ENCODE results near the gene GAL3ST1. TPM values are rescaled to one million over a fixed set of nuclear protein-coding genes. Genes with fewer than 3 reads are reported as not detected.
"Not testable (repeated sequence)": the region's sequence is repeated elsewhere in the genome, so short reads cannot be mapped to it uniquely, and the experiment has no call there.

Gene GAL3ST1
- polyA plus RNA-seq, 3 donors = 28.5 to 44.6 (median 36.9) TPM

DNA sequence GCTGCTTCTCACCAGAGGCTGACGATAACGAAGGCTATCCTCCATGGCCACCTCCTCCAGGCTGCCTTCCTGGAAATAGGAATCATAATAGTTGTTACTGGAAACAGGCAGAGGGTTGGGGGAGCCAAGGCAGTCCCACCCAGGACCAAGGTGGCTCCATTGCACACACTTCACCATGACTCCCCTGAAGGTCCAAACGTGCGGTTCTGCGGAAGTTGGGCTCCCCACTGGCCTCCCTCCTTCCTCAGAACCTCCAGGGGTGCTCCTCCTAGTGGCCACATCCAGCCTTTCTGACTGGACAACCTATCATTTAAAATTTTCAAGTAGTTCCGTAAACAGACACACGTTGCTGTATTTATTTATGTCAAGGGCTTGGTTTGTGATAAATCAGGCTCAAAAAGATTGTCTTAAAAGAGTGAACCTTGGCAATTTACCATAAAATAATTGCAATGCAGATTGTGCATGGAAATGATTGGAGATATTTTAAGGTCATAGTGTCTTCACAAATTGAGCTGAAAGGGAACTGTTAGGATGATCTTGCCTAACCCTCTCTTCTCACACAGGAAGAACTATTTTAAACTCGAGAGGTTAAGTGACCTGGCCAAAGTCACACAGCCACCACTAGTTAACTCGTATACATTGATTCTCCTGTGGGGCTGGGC lies 31.1 kb upstream of the GAL3ST1 start:
- DNase-seq = no peak

DNA sequence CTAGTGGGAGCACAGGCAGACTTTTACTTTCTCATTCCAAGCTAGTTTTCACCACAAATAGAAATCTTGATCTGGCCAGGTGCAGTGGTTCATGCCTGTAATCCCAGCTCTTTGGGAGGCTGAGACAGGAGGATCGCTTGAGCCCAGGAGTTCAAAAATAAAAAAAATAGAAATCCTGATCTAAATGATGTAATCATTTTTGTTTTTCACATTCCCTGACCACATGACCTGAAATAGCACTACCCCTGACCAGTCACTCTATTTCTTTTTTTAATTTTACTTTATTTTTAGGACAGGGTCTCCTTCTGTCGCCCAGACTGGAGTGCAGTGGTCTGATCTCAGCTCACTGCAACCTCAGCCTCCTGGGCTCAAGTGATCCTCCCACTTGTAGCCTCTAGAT lies 30.3 kb upstream of the GAL3ST1 start:
- no peak for DNase-seq

DNA sequence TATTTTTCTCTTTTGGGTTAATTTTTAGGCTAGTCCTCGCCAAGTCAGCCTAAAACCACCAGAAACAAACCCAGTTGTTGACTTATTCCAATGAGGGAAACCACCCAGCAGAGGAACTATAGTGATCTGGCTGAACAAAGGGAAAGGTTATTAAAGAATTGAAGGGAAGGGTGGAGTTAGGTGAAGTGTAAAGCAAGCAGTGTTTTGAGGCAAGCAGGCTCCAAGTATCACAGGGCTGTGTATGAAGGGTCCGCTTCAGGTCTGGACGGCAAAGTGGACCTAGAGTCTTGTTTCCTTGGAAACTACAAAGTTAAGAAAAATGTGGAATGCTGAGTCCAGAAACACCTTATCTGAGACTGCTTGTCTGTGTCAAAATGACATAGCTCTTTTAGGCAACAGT lies 29.3 kb upstream of the GAL3ST1 start:
- no peak for DNase-seq

DNA sequence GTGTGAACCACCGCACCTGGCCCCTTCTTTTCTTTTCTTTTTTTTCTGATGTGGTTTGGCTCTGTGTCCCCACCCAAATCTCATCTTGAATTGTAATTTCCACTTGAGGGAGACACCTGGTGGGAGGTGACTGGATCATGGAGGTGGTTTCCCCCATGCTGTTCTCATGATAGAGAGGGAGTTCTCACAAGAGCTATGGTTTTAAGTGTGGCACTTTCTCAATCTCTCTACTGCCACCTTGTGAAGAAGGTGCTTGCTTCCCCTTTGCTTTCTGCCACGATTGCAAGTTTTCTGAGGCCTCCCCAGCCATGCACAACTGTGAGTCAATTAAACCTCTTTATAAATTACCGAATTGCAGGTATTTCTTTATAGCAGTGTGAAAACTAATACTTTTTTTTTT lies 27.6 kb upstream of the GAL3ST1 start:
- DNase-seq = peak; percentile 26

DNA sequence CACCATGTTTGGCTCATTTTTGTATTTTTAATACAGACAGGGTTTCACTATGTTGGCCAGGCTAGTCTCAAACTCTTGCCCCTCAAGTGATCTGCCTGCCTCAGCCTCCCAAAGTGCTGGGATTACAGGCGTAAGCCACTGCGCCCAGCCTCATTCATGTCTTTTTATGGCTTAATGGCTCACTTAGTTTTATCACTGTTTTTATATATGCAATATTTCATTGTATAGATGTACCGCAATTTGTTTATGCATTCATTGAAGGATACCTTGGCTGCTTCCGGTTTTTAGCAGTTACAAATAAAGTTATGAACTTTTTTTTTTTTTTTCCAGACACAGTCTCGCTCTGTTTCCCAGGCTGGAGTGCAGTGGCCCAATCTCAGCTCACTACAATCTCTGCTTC lies 27.0 kb upstream of the GAL3ST1 start:
- DNase-seq = no peak

DNA sequence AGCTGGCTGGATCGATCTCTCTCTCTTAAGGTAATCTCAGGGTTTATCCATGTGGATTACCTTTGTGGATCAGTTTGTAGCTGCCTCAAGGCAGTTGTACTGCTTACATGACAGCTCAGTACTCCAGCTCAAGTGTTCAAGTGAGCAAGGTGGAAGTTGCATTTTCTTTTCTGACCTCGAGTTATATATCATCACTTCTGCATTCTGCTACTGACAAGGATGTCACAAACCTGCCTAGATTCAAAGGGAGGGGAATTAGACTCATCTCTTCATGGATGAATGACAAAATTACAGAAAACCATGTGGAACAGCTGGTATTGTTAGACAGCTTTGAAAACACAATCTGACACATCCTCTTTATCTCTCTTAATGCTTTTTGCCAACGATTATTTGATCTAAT lies 26.5 kb upstream of the GAL3ST1 start:
- DNase-seq = no peak

DNA sequence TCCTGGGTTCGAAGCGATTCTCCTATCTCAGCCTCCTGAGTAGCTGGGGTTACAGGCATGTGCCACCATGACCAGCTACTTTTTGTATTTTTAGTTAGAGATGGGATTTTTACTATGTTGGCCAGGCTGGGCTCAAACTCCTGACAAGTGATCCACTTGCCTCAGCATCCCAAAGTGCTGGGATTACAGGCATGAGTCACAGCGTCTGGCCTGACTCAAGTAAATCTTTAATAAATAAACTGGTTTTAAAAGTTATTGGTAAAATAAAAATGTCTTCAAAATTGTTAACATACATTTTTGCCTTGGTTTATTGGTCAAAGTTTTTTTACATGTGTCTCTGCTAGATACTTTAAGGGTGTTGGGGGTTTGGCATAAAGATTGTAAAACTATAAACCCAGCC lies 24.5 kb upstream of the GAL3ST1 start:
- DNase-seq = no peak

DNA sequence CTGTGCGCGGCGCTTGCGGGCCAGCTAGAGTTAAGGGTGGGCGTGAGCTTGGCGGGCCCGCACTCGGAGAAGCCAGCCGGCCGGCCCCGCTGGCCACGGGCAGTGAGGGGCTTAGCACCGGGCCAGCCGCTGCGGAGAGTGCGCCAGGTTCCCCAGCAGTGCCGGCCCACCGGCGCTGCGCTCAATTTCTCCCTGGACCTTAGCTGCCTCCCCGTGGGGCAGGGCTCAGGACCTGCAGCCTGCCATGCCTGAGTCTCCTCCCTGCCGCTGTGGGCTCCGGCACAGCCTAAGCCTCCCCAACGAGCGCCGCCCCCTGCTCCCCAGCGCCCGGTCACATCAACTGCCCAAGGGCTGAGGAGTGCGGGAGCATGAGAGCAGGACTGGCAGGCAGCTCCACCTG lies 22.4 kb upstream of the GAL3ST1 start:
- DNase-seq = no peak

DNA sequence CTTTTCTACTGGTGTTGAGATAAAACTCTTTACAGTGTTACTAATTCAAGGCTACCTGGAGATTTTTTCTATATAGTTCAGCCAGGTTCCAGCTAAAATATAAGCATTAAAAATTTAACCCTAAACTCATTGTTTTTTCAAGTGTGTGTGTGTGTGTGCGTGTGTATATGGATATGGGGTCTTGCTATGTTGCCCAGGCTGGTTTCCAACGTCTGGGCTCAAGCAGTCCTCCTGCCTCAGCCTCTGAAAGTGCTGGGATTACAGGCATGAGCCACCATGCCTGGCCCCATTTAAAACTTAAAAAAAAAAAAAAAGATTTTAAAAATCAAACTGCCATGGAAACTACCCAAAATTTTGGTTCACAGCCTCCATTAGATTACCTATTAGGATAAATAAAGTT lies 21.7 kb upstream of the GAL3ST1 start:
- no peak for DNase-seq

DNA sequence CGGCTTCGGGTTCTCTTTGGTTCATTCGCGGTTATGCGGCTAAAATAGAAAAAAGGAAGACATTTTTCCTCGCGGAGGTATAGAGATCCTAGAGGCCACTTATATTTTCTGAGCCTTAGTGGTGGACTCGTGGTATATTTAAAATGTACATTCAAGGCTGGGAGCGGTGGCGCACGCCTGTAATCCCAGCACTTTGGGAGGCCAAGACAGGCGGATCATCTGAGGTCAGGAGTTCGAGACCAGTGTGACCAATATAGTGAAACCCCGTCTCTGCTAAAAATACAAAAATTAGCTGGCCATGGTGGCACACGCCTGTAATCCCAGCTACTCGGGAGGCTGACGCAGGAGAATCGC lies 17.9 kb upstream of the GAL3ST1 start:
- DNase-seq = not testable (repeated sequence)

DNA sequence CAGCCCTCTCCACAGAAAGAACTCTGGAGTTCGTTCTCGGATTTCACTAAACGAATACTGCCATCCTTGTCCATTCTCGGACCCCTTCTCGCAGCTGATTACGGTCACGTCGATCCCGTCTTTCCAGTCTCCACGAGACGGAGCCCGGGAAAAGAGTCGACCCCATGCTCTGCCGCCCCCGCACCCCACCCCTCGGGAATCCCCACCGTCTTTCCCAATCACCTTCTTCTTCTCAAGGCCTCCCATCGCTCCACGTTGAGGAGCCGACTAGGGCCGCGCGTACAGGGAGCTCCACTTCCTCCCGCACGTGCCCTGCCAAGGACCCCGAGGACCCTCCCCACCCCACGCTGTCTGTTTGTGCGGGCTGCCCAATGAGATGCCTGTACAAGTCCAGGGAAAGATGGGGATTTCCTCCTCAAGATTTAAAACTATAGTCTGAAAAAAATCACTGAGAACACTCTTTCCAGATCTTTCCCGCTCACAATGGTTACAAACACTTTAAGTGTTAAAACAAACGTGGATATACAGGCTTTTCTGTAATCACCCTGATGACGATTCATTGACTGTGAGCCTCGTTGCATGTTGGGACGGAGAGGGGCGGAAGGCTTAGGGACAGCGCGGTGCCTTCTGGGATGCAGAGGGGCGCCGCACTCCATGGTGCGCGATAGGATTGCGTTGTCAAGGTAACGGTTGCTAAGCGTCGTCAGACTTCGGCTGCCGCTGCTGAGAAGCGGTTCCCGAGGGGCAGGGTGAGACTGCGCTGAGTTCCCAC lies 17.3 kb upstream of the GAL3ST1 start, which contains the start of gene PES1:
PES1 (minus strand) TSS at position 323 of the 772 bp plus-strand sequence; CDS start at position 246, 77 bp downstream.
- DNase-seq = peak; percentile 98

DNA sequence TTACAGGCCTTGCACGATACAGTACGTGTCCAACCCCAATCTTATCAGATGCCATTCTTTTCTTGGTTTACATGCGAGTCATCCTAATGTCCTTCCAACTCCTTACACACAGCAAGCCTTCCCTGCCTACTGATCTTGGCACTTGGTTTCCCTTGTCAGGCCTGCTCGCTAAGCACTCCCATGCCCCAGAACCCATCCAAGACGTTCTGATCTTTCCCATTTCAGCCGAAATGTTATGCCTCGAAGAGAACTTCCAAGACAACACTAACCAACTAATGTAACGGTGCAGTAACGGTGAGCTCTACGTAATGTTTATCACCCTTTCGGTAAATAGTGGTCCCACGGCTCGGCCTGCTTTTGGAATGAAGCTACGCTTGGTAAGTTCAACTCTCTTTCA lies 16.7 kb upstream of the GAL3ST1 start:
- DNase-seq = no peak

DNA sequence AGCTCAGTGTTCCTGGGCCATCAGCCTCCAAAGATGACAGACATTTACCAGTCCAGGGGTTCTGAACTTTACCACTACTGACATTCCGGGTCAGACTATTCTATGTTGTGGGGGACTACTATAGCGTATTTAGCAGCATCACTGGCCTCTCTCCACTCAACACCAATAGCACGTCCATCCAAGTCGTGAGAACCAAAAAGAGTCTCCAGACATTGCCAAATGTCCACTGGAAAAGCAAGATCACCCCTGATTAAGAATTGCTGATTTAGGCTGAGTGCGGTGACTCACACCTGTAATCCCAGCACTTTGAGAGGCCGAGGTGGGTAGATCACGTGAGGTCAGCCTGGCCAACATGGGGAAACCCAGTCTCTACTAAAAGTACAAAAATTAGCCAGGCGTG lies 11.9 kb upstream of the GAL3ST1 start:
- no peak for DNase-seq

DNA sequence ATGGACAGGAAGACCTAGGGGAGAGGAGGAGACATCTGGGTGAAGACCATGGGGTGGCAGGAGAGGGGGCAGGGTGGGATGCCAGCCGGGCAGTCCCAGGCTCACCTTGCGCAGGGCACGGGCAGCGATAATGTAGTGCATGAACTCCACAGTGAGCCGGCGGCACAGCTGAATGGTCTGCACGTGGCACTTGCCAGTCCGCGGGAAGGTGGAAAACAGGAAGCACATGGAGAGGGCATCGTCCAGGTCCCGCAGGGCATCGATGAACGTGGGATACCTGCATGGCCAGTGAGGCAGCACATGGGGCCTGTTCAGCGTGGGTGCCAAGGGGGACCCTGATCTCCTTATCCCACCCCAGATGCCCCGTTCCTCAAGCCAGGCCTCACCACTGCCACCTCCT lies 10.0 kb upstream of the GAL3ST1 start:
- no peak for DNase-seq

DNA sequence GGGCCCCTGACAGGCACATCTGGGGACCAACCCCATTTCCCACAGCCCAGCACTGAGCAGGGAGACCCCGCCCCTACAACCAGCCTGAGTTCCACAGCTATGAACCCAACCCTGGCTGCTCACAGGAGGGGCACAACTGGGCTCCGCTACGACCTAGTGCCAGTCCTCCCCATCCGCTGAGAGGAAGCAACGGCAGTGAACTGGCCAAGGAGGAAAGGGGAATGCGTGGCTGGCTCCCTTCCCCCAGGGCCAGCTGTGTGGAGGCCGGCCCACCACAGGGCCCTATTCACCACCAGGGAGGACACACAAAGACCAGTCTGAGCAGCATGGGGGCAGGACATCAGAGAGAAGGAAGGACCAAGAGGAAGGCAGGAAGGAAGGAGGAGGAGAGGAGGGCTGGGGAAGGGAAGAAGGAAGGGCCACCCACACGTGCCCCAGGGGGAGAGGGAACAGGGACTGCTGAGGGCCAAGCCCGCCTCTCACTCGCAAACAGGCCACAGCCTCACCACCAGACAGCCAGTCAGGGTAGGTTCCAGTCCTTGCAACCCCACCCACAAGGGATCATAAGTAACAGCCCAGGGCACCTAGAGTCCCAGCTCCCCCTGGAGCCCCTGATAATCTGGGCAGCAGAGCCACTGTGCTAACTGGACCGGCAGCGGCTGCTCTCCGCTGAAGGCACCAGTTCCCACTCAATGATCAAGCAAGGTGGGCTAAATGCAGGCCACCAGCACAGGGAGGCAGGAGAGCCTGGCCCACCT lies 8.5 kb upstream of the GAL3ST1 start:
- DNase-seq = no peak

DNA sequence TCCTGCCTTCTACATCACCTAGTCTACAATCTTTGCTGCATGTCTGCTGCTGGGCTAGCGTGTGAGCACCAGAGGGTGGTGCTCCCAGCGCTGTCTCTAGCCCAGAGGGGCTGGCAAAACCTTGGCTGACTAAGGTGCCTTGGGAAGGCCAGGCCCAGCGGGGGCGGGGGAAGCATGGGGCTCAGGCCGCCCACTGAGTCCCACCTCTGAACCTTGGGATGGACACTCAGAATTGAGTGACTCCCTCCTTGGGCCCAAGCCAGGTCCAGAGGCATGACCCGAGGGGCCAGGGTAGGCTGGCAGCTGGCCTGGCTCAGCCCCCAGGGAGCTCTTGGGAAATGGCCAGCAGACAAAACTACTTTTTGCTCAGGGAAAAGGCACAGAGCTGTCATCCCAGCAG lies 7.6 kb upstream of the GAL3ST1 start:
- no peak for DNase-seq

DNA sequence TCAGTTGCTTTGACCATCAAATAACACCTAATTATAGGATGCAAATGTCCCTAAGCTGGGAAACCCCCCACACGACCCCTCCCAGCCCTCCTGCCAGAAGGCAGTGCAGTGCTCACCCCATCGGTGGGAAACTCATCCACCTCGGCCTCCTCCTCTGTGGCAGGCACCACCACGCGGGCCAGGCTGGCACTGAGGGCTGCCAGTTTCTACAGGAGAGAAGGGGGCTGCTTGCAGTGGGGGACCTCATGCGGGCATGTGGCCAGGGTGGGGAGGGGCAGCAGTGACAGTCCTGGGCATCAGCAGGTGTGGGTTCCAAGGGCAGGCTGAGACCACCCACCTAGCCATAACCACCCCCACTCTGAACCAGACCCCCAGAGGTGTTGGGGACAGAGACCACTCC lies 6.4 kb upstream of the GAL3ST1 start:
- no peak for DNase-seq

DNA sequence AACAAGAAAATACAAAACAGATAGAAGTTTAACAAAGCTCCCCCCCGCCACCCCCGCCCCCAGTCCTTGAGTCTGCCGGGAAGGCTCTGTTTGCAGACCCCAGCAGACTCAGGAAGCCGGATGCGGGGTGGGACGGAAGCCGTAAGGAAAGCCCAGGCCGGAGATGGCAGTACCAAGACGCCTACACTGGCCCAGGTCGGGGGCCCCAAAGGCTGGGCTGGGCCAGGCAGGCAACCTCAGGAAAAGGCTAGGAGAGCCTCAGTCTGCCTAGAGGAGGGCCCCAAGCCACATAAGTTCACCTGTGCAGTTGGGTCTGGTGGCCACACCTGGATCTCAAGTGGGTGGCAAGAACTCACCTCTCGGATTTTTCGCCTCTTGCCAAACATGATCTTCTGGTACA lies 4.0 kb upstream of the GAL3ST1 start:
- no peak for DNase-seq

DNA sequence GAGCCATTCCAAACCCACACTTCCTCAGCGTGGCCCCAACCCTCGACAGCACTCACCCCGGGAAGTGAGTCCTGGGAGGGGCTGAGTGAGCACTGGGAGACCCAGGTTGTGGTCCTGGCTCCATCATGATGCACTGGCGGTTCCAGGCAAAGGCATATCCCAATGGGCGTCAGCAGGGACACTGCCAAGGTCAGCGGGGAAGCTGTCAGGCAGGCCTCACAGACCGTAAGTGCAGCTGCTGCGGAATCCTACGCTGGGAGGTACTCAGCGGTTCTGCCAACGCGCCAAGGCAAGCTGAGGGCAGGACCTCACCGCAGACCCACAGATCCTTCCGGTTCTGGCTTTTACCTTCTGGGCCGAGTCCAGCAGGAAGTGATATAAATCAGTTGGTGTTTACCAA lies 1.4 kb upstream of the GAL3ST1 start:
- DNase-seq = no peak

DNA sequence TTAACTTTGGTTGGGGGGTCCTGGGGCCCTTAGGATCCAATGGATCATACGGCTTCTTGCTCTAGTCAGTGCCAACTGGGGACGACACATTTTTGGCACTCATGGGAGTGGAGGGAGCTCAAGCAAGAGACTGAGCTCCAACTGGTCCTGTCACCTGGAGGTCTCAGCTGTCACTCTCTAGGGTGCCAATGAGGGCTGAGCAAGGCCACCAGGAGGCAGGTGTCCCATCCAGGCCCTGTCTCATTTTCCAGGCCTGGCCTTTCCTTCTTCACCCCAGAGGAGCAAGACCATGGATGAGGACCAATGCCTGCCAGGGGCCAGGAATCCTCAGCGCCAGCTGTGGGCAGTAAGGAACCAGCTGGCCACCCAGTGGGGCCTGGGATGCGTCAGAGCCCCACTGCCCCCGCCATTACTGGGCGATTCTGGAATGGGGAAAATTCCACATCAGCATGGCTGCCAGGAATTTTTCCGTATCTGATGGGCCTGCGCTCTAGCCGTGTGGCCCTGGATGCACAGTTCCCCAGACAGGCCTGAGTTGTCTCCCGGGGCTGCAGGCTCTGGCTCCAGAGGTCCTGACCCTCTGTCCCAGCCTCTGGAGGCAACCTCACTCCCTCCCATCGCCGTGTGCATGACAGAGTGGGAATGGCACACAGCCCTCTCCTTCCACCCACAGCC lies 669 bp upstream of the GAL3ST1 start:
- no peak for DNase-seq

DNA sequence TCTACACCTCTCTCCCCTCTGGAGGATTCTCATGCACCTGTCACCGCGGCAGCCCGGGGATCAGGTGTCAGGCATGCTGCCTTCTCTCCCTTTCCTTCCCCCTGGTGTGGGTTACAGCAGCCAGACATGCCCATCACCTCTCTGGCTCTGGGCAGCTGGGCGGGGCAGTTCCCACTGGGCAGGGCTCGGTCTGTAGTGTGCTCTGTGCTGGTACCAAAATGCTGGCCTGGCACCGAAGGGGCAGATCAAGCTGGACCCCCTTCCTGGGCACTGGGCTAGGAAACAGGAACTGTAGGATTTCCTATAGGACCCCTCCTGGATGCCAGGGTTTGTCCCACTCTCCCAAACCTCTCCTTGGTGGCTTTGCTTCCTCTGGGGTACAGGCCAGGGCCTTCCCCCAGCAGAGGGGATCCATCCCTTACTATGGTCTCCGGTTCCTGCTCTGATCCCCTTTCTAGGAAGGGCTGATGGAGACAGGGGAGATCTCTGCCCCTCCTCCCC lies 821 bp downstream of the GAL3ST1 start:
- peak; percentile 33 for DNase-seq

Data from renal pelvis (tissue), 4 donors.